SK-N-SH (cell line): Measurements from ENCODE around the gene TSPAN3. TPM values are rescaled to one million over a fixed set of nuclear protein-coding genes. Genes with fewer than 3 reads are reported as not detected.

Source experiments
- CTCF ChIA-PET: fragments of 300-600, 350-600 bp; formaldehyde crosslinking; extraction: SDS; loops from one replicate; lab custom pipeline; 2021; lab: Yijun Ruan, JAX
- POLR2A ChIA-PET: fragments of 350-600 bp; sonication (Branson Sonifier 250); formaldehyde crosslinking; extraction: SDS; loops from one replicate; lab custom pipeline; 2020; ENCODE audit warnings: antibody characterized with exemption, inconsistent platforms; lab: Yijun Ruan, JAX
- DNase-seq: peaks from one replicate; pipeline ENCODE4 v3.0.0; 2012
- H2AFZ ChIP-seq: fragments of 200-600 bp; sonication (generic); 2 replicates; pipeline ENCODE4 v1.8.1; 2016; ENCODE audit warnings: antibody characterized with exemption, mild to moderate bottlenecking, low read depth
- H3F3A ChIP-seq: fragments of 200-600 bp; sonication (generic); replicated peaks from 2 replicates; pipeline ENCODE3; 2016; ENCODE audit warnings: antibody characterized with exemption, mild to moderate bottlenecking; ENCODE audit not compliant: insufficient read depth
- H3K27ac ChIP-seq, 2 experiments: fragments of 200-500 bp in 1 of 2; fragments of 200-600 bp in 1 of 2; sonication (Bioruptor generic) in 1 of 2; sonication (generic), shearing (Covaris generic) in 1 of 2; 2 replicates each; pipeline versions ENCODE4 v1.5.1 to v1.6.1; 2014 to 2016; ENCODE audit warnings: low read depth in 2 of 2, inconsistent platforms in 1 of 2, low read length in 1 of 2, mild to moderate bottlenecking in 1 of 2, mixed read lengths in 1 of 2
- H3K27me3 ChIP-seq: fragments of 200-600 bp; sonication (generic), shearing (Covaris generic); 2 replicates; pipeline ENCODE4 v1.6.1; 2016; ENCODE audit warnings: mixed run types; ENCODE audit not compliant: insufficient read depth
- H3K36me3 ChIP-seq, 2 experiments: fragments of 200-500 bp in 1 of 2; fragments of 200-600 bp in 1 of 2; sonication (Bioruptor generic) in 1 of 2; sonication (generic) in 1 of 2; replicated peaks in 1 of 2; 2 replicates each; pipeline versions ENCODE3 to v1.5.1; 2014 to 2016; ENCODE audit warnings: low read length in 1 of 2, mild to moderate bottlenecking in 1 of 2; ENCODE audit not compliant: insufficient read depth in 2 of 2, control insufficient read depth in 1 of 2
- H3K4me1 ChIP-seq, 2 experiments: fragments of 200-500 bp in 1 of 2; fragments of 200-600 bp in 1 of 2; sonication (Bioruptor generic) in 1 of 2; sonication (generic), shearing (Covaris generic) in 1 of 2; 2 replicates each; pipeline versions ENCODE4 v1.5.1 to v1.6.1; 2014 to 2016; ENCODE audit warnings: low read depth in 1 of 2, low read length in 1 of 2, mixed run types in 1 of 2; ENCODE audit not compliant: insufficient read depth in 2 of 2, control insufficient read depth in 1 of 2
- H3K4me2 ChIP-seq: fragments of 200-600 bp; sonication (generic), shearing (Covaris generic); 2 replicates; pipeline ENCODE4 v1.6.1; 2017; ENCODE audit warnings: mixed run types
- H3K4me3 ChIP-seq, 2 experiments: fragments of 200-500 bp in 1 of 2; fragments of 200-600 bp in 1 of 2; sonication (Bioruptor generic) in 1 of 2; sonication (generic), shearing (Covaris generic) in 1 of 2; 2 replicates each; pipeline versions ENCODE4 v1.5.1 to v1.8.1; 2014 to 2016; ENCODE audit warnings: low read depth in 2 of 2, inconsistent platforms in 1 of 2, low read length in 1 of 2, mild to moderate bottlenecking in 1 of 2, mixed read lengths in 1 of 2, moderate library complexity in 1 of 2
- H3K79me2 ChIP-seq: fragments of 200-600 bp; sonication (generic); 2 replicates; pipeline ENCODE4 v1.8.1; 2017; ENCODE audit warnings: mild to moderate bottlenecking; ENCODE audit not compliant: insufficient read depth
- H3K9ac ChIP-seq: fragments of 200-600 bp; sonication (generic); 2 replicates; pipeline ENCODE4 v1.6.1; 2017; ENCODE audit warnings: mixed run types
- H3K9me2 ChIP-seq: fragments of 200-600 bp; sonication (generic); 2 replicates; pipeline ENCODE4 v1.6.1; 2017; ENCODE audit warnings: mixed run types
- H3K9me3 ChIP-seq: fragments of 200-600 bp; sonication (generic); 2 replicates; pipeline ENCODE4 v1.6.1; 2017; ENCODE audit warnings: mixed run types, mild to moderate bottlenecking, moderate library complexity
- H4K20me1 ChIP-seq: fragments of 200-600 bp; sonication (generic); 2 replicates; pipeline ENCODE4 v1.6.1; 2017; ENCODE audit warnings: mild to moderate bottlenecking, mixed run types; ENCODE audit not compliant: insufficient read depth
- CHD2 ChIP-seq: fragments of 150-350 bp; IDR thresholded peaks from 2 replicates; pipeline ENCODE4 v1.6.1; 2018; ENCODE audit warnings: low read length; ENCODE audit not compliant: partially characterized antibody
- CTCF ChIP-seq: fragments of 200-600 bp; sonication (generic); IDR thresholded peaks from 2 replicates; pipeline ENCODE4 v1.6.1; 2017; ENCODE audit warnings: antibody characterized with exemption, mild to moderate bottlenecking, moderate library complexity
- ELF1 ChIP-seq: IDR thresholded peaks from 2 replicates; pipeline ENCODE4 v1.4.0; 2012
- EP300 ChIP-seq, 2 experiments: IDR thresholded peaks; 2 replicates each; pipeline versions ENCODE4 v1.4.0 to v1.6.1; 2012; ENCODE audit warnings: borderline replicate concordance in 1 of 2, low read depth in 1 of 2, low read length in 1 of 2
- EZH2phosphoT487 ChIP-seq: fragments of 200-600 bp; sonication (generic); IDR thresholded peaks from 2 replicates; pipeline ENCODE4 v1.6.1; 2017; ENCODE audit warnings: low read depth, mixed run types, mild to moderate bottlenecking, antibody characterized with exemption, moderate library complexity, borderline replicate concordance
- FOSL2 ChIP-seq: IDR thresholded peaks from 2 replicates; pipeline ENCODE4 v1.4.0; 2012; ENCODE audit warnings: low read depth, mild to moderate bottlenecking, moderate library complexity, borderline replicate concordance
- FOXJ3 ChIP-seq: sonication (generic); formaldehyde crosslinking; IDR thresholded peaks from 2 replicates; pipeline ENCODE4 v1.5.1; 2020; ENCODE audit warnings: mild to moderate bottlenecking, missing genetic modification reagents
- FOXM1 ChIP-seq: IDR thresholded peaks from 2 replicates; pipeline ENCODE4 v1.4.0; 2012; ENCODE audit warnings: low read depth, mild to moderate bottlenecking
- GABPA ChIP-seq: IDR thresholded peaks from 2 replicates; pipeline ENCODE4 v1.4.0; 2012; ENCODE audit warnings: low read depth, mild to moderate bottlenecking
- JUND ChIP-seq: IDR thresholded peaks from 2 replicates; pipeline ENCODE4 v1.4.0; 2012
- MXI1 ChIP-seq: IDR thresholded peaks from 2 replicates; pipeline ENCODE4 v1.6.1; 2012; ENCODE audit warnings: mild to moderate bottlenecking, low read depth, low read length, improper control_type of control experiment
- RCOR1 ChIP-seq: fragments of 150-350 bp; IDR thresholded peaks from 2 replicates; pipeline ENCODE4 v1.6.1; 2017; ENCODE audit warnings: antibody characterized with exemption, low read length
- REST ChIP-seq: IDR thresholded peaks from 2 replicates; pipeline ENCODE4 v1.6.1; 2012; ENCODE audit warnings: mild to moderate bottlenecking, low read depth, low read length, moderate library complexity
- RXRA ChIP-seq: IDR thresholded peaks from 2 replicates; pipeline ENCODE4 v1.4.0; 2012; ENCODE audit warnings: low read depth, mild to moderate bottlenecking, borderline replicate concordance
- SIN3A ChIP-seq: IDR thresholded peaks from 2 replicates; pipeline ENCODE4 v1.6.1; 2012; ENCODE audit warnings: low read depth, mild to moderate bottlenecking, low read length, moderate library complexity, borderline replicate concordance
- TAF1 ChIP-seq: IDR thresholded peaks from 2 replicates; pipeline ENCODE4 v1.6.1; 2012; ENCODE audit warnings: low read depth, mild to moderate bottlenecking, low read length, moderate library complexity, borderline replicate concordance
- TCF12 ChIP-seq: IDR thresholded peaks from 2 replicates; pipeline ENCODE4 v1.4.0; 2012
- TEAD4 ChIP-seq: IDR thresholded peaks from 2 replicates; pipeline ENCODE4 v1.4.0; 2012; ENCODE audit warnings: mild to moderate bottlenecking, borderline replicate concordance; ENCODE audit not compliant: insufficient read depth
- YY1 ChIP-seq: IDR thresholded peaks from 2 replicates; pipeline ENCODE4 v1.4.0; 2012; ENCODE audit warnings: low read depth, mild to moderate bottlenecking
- WGBS: methylation state at CpG from one replicate; pipeline ENCODE4 v1.1.6; 2017; ENCODE audit warnings: low lambda C conversion rate; 5-methylcytosine and 5-hydroxymethylcytosine counted together
- polyA plus RNA-seq, 3 experiments: library from polyadenylated mRNA; depleted of rRNA; stranded (reverse); fragments of >200 nt; gene quantifications; 2 replicates each; pipeline ENCODE4 v1.2.3, GENCODE V29; 2012
- TF ChIP-seq, protein P1 (sequence below): fragments of 150-350 bp; IDR thresholded peaks from 2 replicates; pipeline ENCODE4 v1.6.1; 2017; ENCODE audit warnings: antibody characterized with exemption, low read length, low read depth, borderline replicate concordance

TSPAN3 gene
- polyA plus RNA-seq, 1 of the 3 experiments (the other 2 are of a cell fraction), result 409 TPM

GRCh38 chr15:77015646-77016320 is 55.1 kb downstream of the TSPAN3 start:
- no peak overlapping the region for H2AFZ ChIP-seq
- no peaks in the 10 kb centered on the region for H3K79me2 ChIP-seq
- CTCF ChIA-PET, result interaction anchor here (0.6 to 3.4 kb wide), 4 partner anchors 9 to 102 kb away, joined by 3 to 20 read pairs (median 4); no protein-coding TSS in a partner anchor
- H3K27me3 ChIP-seq, result no peaks in the 10 kb centered on the region
- no peaks in the 10 kb centered on the region for H4K20me1 ChIP-seq
- H3F3A ChIP-seq, result no peaks in the 10 kb centered on the region
- H3K9ac ChIP-seq, result no peak overlapping the region
- no peaks in the 10 kb centered on the region for H3K9me3 ChIP-seq
- no peaks in the 10 kb centered on the region for H3K36me3 ChIP-seq
- WGBS, result 79% methylated on average over 17 of the region's 21 CpGs
- TF ChIP-seq REST (no peak), MXI1 (no peak), GABPA (no peak), RCOR1 (no peak), TCF12 (no peak), FOXM1 (no peak)
- no peak overlapping the region for H3K27ac ChIP-seq
- H3K4me3 ChIP-seq, result no peak overlapping the region
- H3K4me2 ChIP-seq, result no peak overlapping the region
- POLR2A ChIA-PET, result no interaction called here
- DNase-seq, result no peak
- H3K4me1 ChIP-seq, result peaks cover 0 to 23% of the 10 kb centered on the region in 2 experiments; a peak in 1 of 4 replicates
- no peaks in the 10 kb centered on the region for H3K9me2 ChIP-seq

DNA sequence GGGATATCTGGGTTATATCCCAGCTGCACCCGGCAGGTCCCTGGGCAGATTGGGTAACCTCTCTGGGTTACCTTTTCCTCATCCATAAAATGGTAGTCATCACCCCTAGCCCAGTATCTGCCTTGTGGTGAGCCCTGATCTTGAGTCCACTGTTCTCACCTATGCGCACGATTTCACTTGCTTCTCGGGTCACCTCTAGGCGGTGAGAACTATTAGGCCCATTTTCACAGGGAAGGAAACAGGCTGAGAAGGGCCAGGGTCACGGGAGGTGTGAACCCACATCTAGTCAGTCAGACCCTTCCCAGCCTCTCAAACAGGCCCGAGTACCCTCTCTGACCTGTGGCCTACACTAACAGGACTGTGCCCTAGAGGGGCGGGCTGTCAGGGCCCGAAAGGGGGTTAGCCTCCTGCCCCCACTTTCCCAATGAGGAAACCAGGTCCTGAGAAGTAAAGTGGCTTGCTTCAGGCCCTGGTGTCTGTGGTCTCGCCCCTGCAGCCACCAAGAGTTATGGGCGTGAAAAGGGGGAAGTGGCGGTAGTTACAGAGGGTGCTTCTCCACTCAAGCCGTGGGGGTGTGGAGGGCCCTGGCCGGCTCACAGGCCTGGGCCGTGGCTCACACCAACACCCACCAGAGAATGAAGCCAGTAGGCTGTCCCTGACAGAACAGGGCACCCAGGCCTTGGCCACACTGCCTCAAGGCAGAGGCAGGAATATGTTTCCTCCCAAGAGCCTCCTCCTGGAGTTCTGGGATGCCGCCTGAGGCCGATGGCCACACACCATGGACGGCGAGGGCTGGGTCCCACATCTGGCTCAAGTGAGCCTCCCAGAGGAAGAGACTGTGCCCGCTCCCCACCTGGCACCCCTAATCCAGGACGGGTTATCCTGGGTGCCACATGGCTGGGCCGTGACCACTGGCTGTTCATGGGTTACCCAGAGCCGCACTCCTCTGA is 56.5 kb downstream of the TSPAN3 start:
- H4K20me1 ChIP-seq, result no peaks in the 10 kb centered on the region
- H3K79me2 ChIP-seq, result no peaks in the 10 kb centered on the region
- no peak overlapping the region for H3K4me2 ChIP-seq
- ChIA-PET POLR2A (no interaction called here), CTCF (interaction anchor here (0.6 to 3.4 kb wide), 4 partner anchors 10 to 104 kb away, joined by 3 to 20 read pairs (median 4); no protein-coding TSS in a partner anchor)
- H3K4me1 ChIP-seq, result peaks cover 0 to 23% of the 10 kb centered on the region in 2 experiments; a peak in 1 of 4 replicates
- no peak for DNase-seq
- WGBS, result 78% methylated on average over 13 of the region's 23 CpGs
- H3K9me3 ChIP-seq, result no peaks in the 10 kb centered on the region
- no peaks in the 10 kb centered on the region for H3K36me3 ChIP-seq
- H3K4me3 ChIP-seq, result no peak overlapping the region
- H3K27me3 ChIP-seq, result no peaks in the 10 kb centered on the region
- no peak overlapping the region for H3K27ac ChIP-seq
- no peaks in the 10 kb centered on the region for H3F3A ChIP-seq
- no peaks in the 10 kb centered on the region for H3K9me2 ChIP-seq
- H2AFZ ChIP-seq, result no peak overlapping the region
- no peak overlapping the region for H3K9ac ChIP-seq
- TF ChIP-seq FOXJ3 (CRISPR knock-in tag) (no peak), TEAD4 (no peak), FOSL2 (no peak), RXRA (no peak), EP300 (IDR thresholded peaks at IDR 0.05; ENCODE audit: borderline replicate concordance in 1 of 2, low read depth in 1 of 2, low read length in 1 of 2) (no peak), EZH2phosphoT487 (no peak), CTCF (no peak), SIN3A (no peak), ELF1 (no peak), TCF12 (no peak), YY1 (no peak), CHD2 (no peak), JUND (no peak), TAF1 (no peak)
- TF ChIP-seq, protein P1, sequence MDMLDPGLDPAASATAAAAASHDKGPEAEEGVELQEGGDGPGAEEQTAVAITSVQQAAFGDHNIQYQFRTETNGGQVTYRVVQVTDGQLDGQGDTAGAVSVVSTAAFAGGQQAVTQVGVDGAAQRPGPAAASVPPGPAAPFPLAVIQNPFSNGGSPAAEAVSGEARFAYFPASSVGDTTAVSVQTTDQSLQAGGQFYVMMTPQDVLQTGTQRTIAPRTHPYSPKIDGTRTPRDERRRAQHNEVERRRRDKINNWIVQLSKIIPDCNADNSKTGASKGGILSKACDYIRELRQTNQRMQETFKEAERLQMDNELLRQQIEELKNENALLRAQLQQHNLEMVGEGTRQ, result no peak
